Measurements from ENCODE around the gene HNRNPL. TPM values are rescaled to one million over a fixed set of nuclear protein-coding genes. Genes with fewer than 3 reads are reported as not detected.
"Not testable (repeated sequence)": the region's sequence is repeated elsewhere in the genome, so short reads cannot be mapped to it uniquely, and the experiment has no call there.

Gene HNRNPL
- total RNA-seq, 1 experiment from 2014 or later, result 271 TPM

DNA sequence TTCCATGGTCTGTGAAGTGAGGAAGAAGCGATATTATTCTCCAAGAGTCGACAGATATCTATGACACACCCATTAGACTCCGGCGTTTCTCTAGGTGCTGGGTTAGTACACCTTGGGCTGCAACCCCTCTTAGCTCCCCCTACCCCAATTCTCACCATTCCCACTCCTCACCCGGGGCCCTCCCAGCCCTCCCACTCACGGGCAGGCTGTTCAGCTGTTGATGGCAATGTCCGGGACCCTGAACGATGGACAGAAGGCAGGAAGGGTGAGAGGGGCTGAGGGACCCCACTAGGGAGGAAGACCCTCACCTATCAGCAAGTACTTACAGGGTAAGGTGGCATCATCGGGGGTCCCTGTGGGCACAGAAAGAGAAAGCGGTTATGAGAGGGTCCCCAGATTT, 46.2 kb downstream of the HNRNPL start:
- no peak for DNase-seq (ENCODE audit: low read depth)

GRCh38 chr19:38801359-38802095, 48.3 kb downstream of the HNRNPL start:
- no peak for DNase-seq (ENCODE audit: low read depth)

DNA sequence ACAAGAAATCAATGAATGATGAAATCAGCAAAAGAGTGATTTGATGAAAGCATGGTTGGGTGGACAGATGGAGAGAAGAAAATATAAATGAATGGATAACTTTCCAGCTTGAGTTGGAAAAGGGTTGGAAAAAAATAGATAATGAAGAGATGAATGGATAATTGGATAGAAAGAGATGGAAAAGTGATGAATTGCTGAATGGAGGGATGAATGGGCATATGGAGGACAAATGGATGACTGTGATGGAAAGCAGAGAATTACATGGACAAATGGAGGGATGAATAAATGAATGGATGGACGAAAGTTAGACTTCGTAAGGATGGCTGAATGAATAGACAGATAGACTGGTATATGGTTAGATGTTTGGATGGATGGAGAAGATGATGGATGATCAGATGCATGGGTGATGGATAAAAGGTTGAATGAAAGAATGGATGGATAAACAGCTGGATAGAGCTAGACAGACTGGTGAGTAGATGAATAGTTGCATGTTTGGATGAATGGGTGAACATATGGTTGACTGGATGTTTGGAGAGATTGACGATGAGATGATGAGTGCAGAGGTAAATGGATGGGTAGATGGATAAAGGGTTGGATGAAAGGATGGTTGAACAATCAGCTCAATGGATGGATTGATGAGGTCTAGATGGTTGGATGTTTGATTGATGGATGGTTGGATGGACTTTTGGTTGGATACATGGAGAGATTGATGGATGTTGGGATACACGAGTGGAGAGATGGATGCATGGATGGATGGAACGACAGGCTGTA, 49.0 kb downstream of the HNRNPL start:
- DNase-seq (ENCODE audit: low read depth), result no peak

- peak; percentile 36 for DNase-seq (ENCODE audit: low read depth)
These were observed 50.7 kb downstream of the HNRNPL start for GRCh38 chr19:38799104-38799503.

DNA sequence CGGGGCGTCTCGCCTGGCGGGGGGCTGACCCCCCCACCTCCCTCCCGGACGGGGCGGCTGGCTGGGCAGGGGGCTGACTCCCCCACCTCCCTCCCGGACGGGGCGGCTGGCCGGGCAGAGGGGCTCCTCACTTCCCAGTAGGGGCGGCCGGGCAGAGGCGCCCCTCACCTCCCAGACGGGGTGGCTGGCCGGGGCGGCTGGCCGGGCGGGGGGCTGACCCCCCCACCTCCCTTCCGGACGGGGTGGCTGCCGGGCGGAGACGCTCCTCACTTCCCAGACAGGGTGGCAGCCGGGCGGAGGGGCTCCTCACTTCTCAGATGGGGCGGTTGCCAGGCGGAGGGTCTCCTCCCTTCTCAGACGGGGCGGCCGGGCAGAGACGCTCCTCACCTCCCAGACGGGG, 52.0 kb downstream of the HNRNPL start:
- DNase-seq (ENCODE audit: low read depth), result not testable (repeated sequence)

- DNase-seq (ENCODE audit: low read depth), result no peak
These were observed 53.6 kb downstream of the HNRNPL start for GRCh38 chr19:38796154-38796553.

DNA sequence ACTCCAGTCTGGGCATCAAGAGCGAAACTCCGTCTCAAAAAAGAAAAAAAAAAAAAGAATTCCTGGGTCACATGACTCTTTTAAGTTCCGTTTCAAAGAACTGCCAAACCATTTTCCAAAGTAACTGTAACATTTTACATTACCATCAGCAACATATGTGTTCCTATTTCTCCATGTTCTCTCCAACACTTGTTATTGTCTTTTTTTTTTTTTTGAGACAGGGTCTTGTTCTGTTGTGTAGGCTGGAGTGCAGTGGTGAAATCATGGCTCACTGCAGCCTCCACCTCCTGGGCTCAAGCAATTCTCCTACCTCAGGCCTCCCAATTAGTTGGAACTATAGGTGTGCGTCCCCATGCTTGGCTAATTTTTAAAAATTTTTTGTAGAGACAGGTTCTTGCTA, 54.2 kb downstream of the HNRNPL start:
- DNase-seq (ENCODE audit: low read depth), result no peak

DNA sequence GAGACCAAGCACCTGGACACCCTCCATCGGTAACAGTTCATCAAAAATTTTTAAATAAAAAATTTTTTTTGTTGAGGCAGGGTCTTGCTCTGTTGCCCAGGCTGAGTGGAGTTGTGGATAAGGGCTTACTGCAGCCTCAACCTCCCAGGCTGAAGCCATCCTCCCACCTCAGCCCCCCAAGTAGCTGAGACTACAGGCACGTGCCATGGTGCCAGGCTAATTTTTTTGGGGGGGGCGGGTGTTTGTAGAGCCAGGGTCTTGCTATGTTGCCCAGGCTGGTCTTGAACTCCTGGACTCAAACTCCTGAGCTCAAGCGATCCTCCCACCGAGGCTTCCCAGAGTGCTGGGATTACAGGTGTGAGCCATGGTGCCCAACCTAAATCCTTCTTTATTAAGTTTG, 56.1 kb downstream of the HNRNPL start:
- no peak for DNase-seq (ENCODE audit: low read depth)

DNA sequence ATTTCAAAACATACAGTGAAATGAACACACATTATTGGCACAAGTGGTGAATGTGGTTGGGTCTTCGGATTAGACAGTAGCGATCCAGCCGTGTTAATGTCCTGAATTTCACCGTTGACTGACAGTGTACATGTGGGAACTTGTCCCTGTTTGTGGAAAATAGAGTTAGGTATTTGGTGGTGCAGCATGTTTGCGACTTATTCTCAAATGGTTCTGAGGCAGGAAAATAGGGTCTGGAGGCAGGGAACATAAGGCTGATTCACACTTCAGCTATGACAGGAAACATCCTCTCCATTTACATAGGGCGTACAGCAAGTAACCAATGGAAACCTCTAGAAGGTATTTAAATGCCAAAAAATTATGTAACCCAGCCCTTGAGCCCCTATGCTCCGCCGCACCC, 56.6 kb downstream of the HNRNPL start:
- DNase-seq (ENCODE audit: low read depth), result no peak

GRCh38 chr19:38792250-38793111, 57.3 kb downstream of the HNRNPL start:
- no peak for DNase-seq (ENCODE audit: low read depth)

GRCh38 chr19:38791451-38792064, 58.2 kb downstream of the HNRNPL start:
- not testable (repeated sequence) for DNase-seq (ENCODE audit: low read depth)

DNA sequence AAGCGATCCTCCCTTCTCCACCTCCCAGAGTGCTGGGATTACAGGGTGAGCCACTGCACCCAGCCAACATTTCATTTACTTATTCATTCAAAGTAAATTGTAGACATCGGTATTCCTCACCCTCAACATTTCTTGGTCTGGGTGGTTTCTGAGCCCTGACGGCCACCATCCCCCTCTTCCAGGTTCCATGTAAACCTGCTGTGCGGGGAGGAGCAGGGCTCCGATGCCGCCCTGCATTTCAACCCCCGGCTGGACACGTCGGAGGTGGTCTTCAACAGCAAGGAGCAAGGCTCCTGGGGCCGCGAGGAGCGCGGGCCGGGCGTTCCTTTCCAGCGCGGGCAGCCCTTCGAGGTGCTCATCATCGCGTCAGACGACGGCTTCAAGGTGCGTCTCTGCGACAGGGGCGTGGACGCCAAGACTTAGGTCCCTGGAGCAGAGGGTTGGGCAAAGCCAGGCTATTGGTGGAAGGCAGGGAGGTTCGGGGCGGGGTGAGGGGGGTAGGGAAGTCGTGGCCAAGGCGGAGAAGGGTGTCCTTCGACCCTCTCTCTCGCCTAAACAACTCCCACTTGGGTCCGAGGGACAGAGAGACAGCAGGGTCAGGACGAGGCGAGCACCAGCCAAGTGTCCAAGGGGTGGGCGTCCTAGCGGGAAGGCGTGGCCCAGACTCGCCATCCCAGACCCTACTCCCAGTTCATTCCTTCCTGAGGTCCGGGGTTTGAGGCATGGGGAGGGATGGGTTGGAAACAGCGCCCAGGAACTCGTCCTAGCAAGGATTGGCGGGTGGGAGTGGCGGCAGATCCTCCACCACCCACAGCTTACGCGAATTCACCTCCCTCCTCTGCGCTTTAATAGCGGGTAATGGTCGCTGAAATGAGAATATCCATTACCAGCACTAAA, 59.0 kb downstream of the HNRNPL start:
- DNase-seq (ENCODE audit: low read depth), result not testable (repeated sequence)

- no peak for DNase-seq (ENCODE audit: low read depth)
These were observed 61.1 kb downstream of the HNRNPL start, which contains the start of gene LGALS7B for GRCh38 chr19:38788478-38789243. TSS of gene LGALS7B (plus strand) at chr19:38789200. CDS start at chr19:38789227, 27 bp downstream.

DNA sequence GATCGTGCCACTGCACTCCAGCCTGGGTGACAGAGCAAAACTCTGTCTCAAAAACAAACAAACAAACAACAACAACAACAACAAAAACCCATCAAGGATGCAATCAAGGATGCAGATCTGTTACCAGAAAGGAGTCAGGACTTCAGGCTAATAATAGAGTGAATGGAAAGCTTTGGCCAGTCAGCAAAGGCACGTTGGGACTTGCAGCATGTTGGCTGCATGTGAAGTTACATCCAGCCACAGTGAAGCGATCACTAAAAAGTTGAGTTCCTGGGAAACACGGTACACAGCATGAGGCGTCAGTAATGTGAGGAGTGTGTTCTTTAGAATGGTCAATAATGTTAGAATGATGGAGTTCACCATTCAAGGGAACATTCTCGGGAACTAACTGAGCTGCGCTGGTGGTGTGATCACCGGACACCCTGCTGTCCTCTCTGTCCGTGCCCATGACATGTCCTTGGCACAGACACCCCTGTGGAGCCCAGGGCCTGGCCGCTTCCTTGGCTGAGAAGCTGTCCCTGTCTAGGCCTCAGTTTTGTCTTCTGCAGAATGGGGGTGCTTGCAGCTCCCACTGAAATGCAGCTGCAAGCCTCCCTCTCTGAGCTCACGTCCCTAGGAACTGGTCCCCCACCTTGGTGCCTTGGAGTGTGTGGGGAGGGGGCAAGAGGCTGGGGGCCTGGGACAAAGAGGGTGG, 63.1 kb downstream of the HNRNPL start:
- no peak for DNase-seq (ENCODE audit: low read depth)

Other genes with a start within 250 kb of the HNRNPL start
- 0.22 TPM in 1 of 2 replicates, not detected in the other for gene MAP4K1, start 232.0 kb downstream of the HNRNPL start, total RNA-seq (2014; rRNA removed; shearing (Covaris generic))
- gene EIF3K, start 230.8 kb downstream of the HNRNPL start, total RNA-seq (2014; rRNA removed; shearing (Covaris generic)), result 615 and 648 TPM in 2 replicates
- gene ACTN4, start 202.3 kb downstream of the HNRNPL start, total RNA-seq (2014; rRNA removed; shearing (Covaris generic)), result 271 and 536 TPM in 2 replicates
- gene CAPN12, start 105.5 kb downstream of the HNRNPL start, total RNA-seq (2014; rRNA removed; shearing (Covaris generic)), result 1.0 TPM in 2 replicates
- not detected in 2 replicates for gene LGALS7, start 76.5 kb downstream of the HNRNPL start, total RNA-seq (2014; rRNA removed; shearing (Covaris generic))
- not detected in 2 replicates for gene LGALS7B, start 60.8 kb downstream of the HNRNPL start, total RNA-seq (2014; rRNA removed; shearing (Covaris generic))
- not detected in 2 replicates for gene LGALS4, start 37.0 kb downstream of the HNRNPL start, total RNA-seq (2014; rRNA removed; shearing (Covaris generic))
- 31.9 and 33.0 TPM in 2 replicates for gene ECH1, start 18.2 kb downstream of the HNRNPL start, total RNA-seq (2014; rRNA removed; shearing (Covaris generic))
- gene RINL, start 28.3 kb upstream of the HNRNPL start, total RNA-seq (2014; rRNA removed; shearing (Covaris generic)), result 0.57 and 1.0 TPM in 2 replicates
- 63.3 and 77.1 TPM in 2 replicates for gene SIRT2, start 49.6 kb upstream of the HNRNPL start, total RNA-seq (2014; rRNA removed; shearing (Covaris generic))
- gene NFKBIB, start 50.0 kb upstream of the HNRNPL start, total RNA-seq (2014; rRNA removed; shearing (Covaris generic)), result 16.5 and 27.5 TPM in 2 replicates
- not detected in 2 replicates for gene CCER2, start 62.2 kb upstream of the HNRNPL start, total RNA-seq (2014; rRNA removed; shearing (Covaris generic))
- gene SARS2, start 80.8 kb upstream of the HNRNPL start, total RNA-seq (2014; rRNA removed; shearing (Covaris generic)), result 15.4 and 20.2 TPM in 2 replicates
- 57.5 and 76.6 TPM in 2 replicates for gene MRPS12, start 81.0 kb upstream of the HNRNPL start, total RNA-seq (2014; rRNA removed; shearing (Covaris generic))
- 10.8 and 15.3 TPM in 2 replicates for gene FBXO17, start 125.8 kb upstream of the HNRNPL start, total RNA-seq (2014; rRNA removed; shearing (Covaris generic))
- gene FBXO27, start 182.6 kb upstream of the HNRNPL start, total RNA-seq (2014; rRNA removed; shearing (Covaris generic)), result 6.7 and 10.6 TPM in 2 replicates
- gene ACP7, start 234.4 kb upstream of the HNRNPL start, total RNA-seq (2014; rRNA removed; shearing (Covaris generic)), result 0.89 and 1.7 TPM in 2 replicates